ENCODE measurements around the gene PSTPIP2. TPM values are rescaled to one million over a fixed set of nuclear protein-coding genes. Genes with fewer than 3 reads are reported as not detected.
A peak's percentile ranks its signal among the peaks of the same experiment; 100 is the strongest.
"Not testable (repeated sequence)": the region's sequence is repeated elsewhere in the genome, so short reads cannot be mapped to it uniquely, and the experiment has no call there.

The PSTPIP2 gene
- 10.0 TPM for total RNA-seq

- DNase-seq (ENCODE audit: low spot score), result peak; percentile 81
- peak; percentile 79 for ATAC-seq
- intact Hi-C loops (cut with DNase I), result loop anchor here (5.0 to 10.0 kb wide), 2 partner anchors 100 to 407 kb away; no protein-coding TSS in a partner anchor
Measured at GRCh38 chr18:46071653-46072375, at the start of gene PSTPIP2. PSTPIP2 (minus strand) TSS chr18:46072260; CDS start chr18:46072188, 72 bp downstream.

GRCh38 chr18:46113751-46114150, 41.7 kb upstream of the PSTPIP2 start:
- no peak for DNase-seq (ENCODE audit: low spot score)
- ATAC-seq, result no peak
- intact Hi-C loops (cut with DNase I), result no loop called here

GRCh38 chr18:46110406-46110805, 38.3 kb upstream of the PSTPIP2 start:
- ATAC-seq (no peak), DNase-seq (ENCODE audit: low spot score) (no peak)
- intact Hi-C loops (cut with DNase I), result no loop called here

- intact Hi-C loops (cut with DNase I), result no loop called here
- ATAC-seq (no peak), DNase-seq (ENCODE audit: low spot score) (no peak)
Measured at GRCh38 chr18:46109386-46109785, 37.3 kb upstream of the PSTPIP2 start.

GRCh38 chr18:46104128-46104911, 32.3 kb upstream of the PSTPIP2 start, which contains the start of gene HAUS1:
HAUS1 (plus strand) TSS chr18:46104385; CDS start chr18:46104412, 27 bp downstream.
- peak; percentile 99 for ATAC-seq
- peak; percentile 96 for DNase-seq (ENCODE audit: low spot score)
- intact Hi-C loops (cut with DNase I), result no loop called here

GRCh38 chr18:46099463-46099862, 27.4 kb upstream of the PSTPIP2 start:
- ATAC-seq (no peak), DNase-seq (ENCODE audit: low spot score) (no peak)
- intact Hi-C loops (cut with DNase I), result no loop called here

GRCh38 chr18:46098616-46098933, 26.5 kb upstream of the PSTPIP2 start:
- intact Hi-C loops (cut with DNase I), result no loop called here
- ATAC-seq, result no peak
- DNase-seq (ENCODE audit: low spot score), result no peak

- intact Hi-C loops (cut with DNase I), result no loop called here
- peak; percentile 96 for ATAC-seq
- peak; percentile 96 for DNase-seq (ENCODE audit: low spot score)
Measured at GRCh38 chr18:46097801-46098615, 25.9 kb upstream of the PSTPIP2 start, which contains the start of gene ATP5F1A. ATP5F1A (minus strand) TSS chr18:46098296; CDS start chr18:46098231, 65 bp downstream.

- no peak for DNase-seq (ENCODE audit: low spot score)
- ATAC-seq, result no peak
- intact Hi-C loops (cut with DNase I), result no loop called here
Measured at GRCh38 chr18:46097431-46097800, 25.4 kb upstream of the PSTPIP2 start.

GRCh38 chr18:46096651-46097300, 24.7 kb upstream of the PSTPIP2 start:
- ATAC-seq (no peak), DNase-seq (ENCODE audit: low spot score) (no peak)
- intact Hi-C loops (cut with DNase I), result no loop called here

- no peak for DNase-seq (ENCODE audit: low spot score)
- intact Hi-C loops (cut with DNase I), result no loop called here
- ATAC-seq, result no peak
Measured at GRCh38 chr18:46095532-46095931, 23.5 kb upstream of the PSTPIP2 start.

GRCh38 chr18:46088501-46088900, 16.4 kb upstream of the PSTPIP2 start:
- ATAC-seq; DNase-seq (ENCODE audit: low spot score); intact Hi-C loops (cut with DNase I): not testable (repeated sequence)

GRCh38 chr18:46084431-46084830, 12.4 kb upstream of the PSTPIP2 start:
- ATAC-seq, result no peak
- DNase-seq (ENCODE audit: low spot score), result no peak
- intact Hi-C loops (cut with DNase I), result no loop called here

GRCh38 chr18:46080156-46080555, 8.1 kb upstream of the PSTPIP2 start:
- intact Hi-C loops (cut with DNase I), result no loop called here
- no peak for DNase-seq (ENCODE audit: low spot score)
- ATAC-seq, result no peak

GRCh38 chr18:46079336-46079735, 7.3 kb upstream of the PSTPIP2 start:
- intact Hi-C loops (cut with DNase I), result loop anchor here (10.0 kb wide), 1 partner anchor 415 kb away; no protein-coding TSS in a partner anchor
- DNase-seq (ENCODE audit: low spot score), result no peak
- no peak for ATAC-seq

- intact Hi-C loops (cut with DNase I), result loop anchor here (5.0 to 10.0 kb wide), 2 partner anchors 101 to 409 kb away; no protein-coding TSS in a partner anchor
- no peak for DNase-seq (ENCODE audit: low spot score)
- ATAC-seq, result peak; percentile 72
Measured at GRCh38 chr18:46073474-46074331, 1.6 kb upstream of the PSTPIP2 start.

GRCh38 chr18:46072959-46073358, 899 bp upstream of the PSTPIP2 start:
- DNase-seq (ENCODE audit: low spot score) (no peak), ATAC-seq (no peak)
- intact Hi-C loops (cut with DNase I), result loop anchor here (5.0 to 10.0 kb wide), 2 partner anchors 101 to 408 kb away; no protein-coding TSS in a partner anchor
